Glutamatergic neuron (in vitro differentiated cells): ENCODE results near the gene AADACL4. TPM values are rescaled to one million over a fixed set of nuclear protein-coding genes. Genes with fewer than 3 reads are reported as not detected.

Source experiments
- DNase-seq: peaks from one replicate; pipeline ENCODE4 v3.0.0; 2022
- H3K27ac Mint-ChIP-seq: one replicate; pipeline ENCODE4 v1.8.0; 2020; ENCODE audit warnings: mild to moderate bottlenecking, mixed read lengths, inconsistent platforms; ENCODE audit not compliant: unreplicated experiment
- H3K27me3 Mint-ChIP-seq: one replicate; pipeline ENCODE4 v1.8.0; 2020; ENCODE audit warnings: mild to moderate bottlenecking, moderate library complexity, mixed read lengths, inconsistent platforms; ENCODE audit not compliant: unreplicated experiment
- H3K36me3 Mint-ChIP-seq: one replicate; pipeline ENCODE4 v1.8.0; 2020; ENCODE audit warnings: mild to moderate bottlenecking, mixed read lengths, inconsistent platforms; ENCODE audit not compliant: unreplicated experiment
- H3K4me1 Mint-ChIP-seq: one replicate; pipeline ENCODE4 v1.8.0; 2020; ENCODE audit warnings: mild to moderate bottlenecking, low read depth, mixed read lengths, inconsistent platforms; ENCODE audit not compliant: unreplicated experiment
- H3K4me3 Mint-ChIP-seq: one replicate; pipeline ENCODE4 v1.8.0; 2020; ENCODE audit warnings: mild to moderate bottlenecking, mixed read lengths, inconsistent platforms; ENCODE audit not compliant: unreplicated experiment
- H3K9me3 Mint-ChIP-seq: one replicate; pipeline ENCODE4 v1.8.0; 2020; ENCODE audit warnings: mild to moderate bottlenecking, moderate library complexity, mixed read lengths, inconsistent platforms; ENCODE audit not compliant: unreplicated experiment
- CTCF ChIP-seq: fragments of 200-600 bp; sonication (generic); IDR thresholded peaks from one replicate; pipeline ENCODE4 v1.5.0; 2021; ENCODE audit not compliant: partially characterized antibody, unreplicated experiment
- total RNA-seq: library from RNA; stranded (reverse); fragmentation: NEBNext Ultra II Directional; extraction: Animal tissue kit (Norgen Biotek cat#: 25700); gene quantifications from one replicate; pipeline ENCODE4 v1.2.1, GENCODE V29; 2021; ENCODE audit not compliant: unreplicated experiment

The AADACL4 gene
- total RNA-seq, 1 donor from 2014 or later: not detected

- H3K27ac Mint-ChIP-seq: no peak overlapping the region
- DNase-seq: no peak
- no peaks in the 10 kb centered on the region for H3K4me1 Mint-ChIP-seq
- H3K27me3 Mint-ChIP-seq: no peaks in the 10 kb centered on the region
- H3K9me3 Mint-ChIP-seq: no peaks in the 10 kb centered on the region
- TF ChIP-seq CTCF: no peak
- no peak overlapping the region for H3K4me3 Mint-ChIP-seq
- no peaks in the 10 kb centered on the region for H3K36me3 Mint-ChIP-seq
Measured at GRCh38 chr1:12714710-12715475, 71.0 kb downstream of the AADACL4 start.

GRCh38 chr1:12715896-12716437 is 72.1 kb downstream of the AADACL4 start, which contains the start of gene AADACL3:
Gene AADACL3 (plus strand): TSS chr1:12716110. CDS start chr1:12716177, 67 bp downstream.
- H3K4me3 Mint-ChIP-seq: no peak within 1 kb of the TSS
- no peaks in the 10 kb centered on the region for H3K27me3 Mint-ChIP-seq
- H3K4me1 Mint-ChIP-seq: no peaks in the 10 kb centered on the region
- no peaks in the 10 kb centered on the region for H3K9me3 Mint-ChIP-seq
- DNase-seq: no peak
- TF ChIP-seq CTCF: no peak
- H3K27ac Mint-ChIP-seq: no peak within 1 kb of the TSS
- H3K36me3 Mint-ChIP-seq: no peaks in the 10 kb centered on the region

Other genes starting within 250 kb of the AADACL4 start
- gene DHRS3, start 25.9 kb upstream of the AADACL4 start, total RNA-seq: not detected
- not detected for gene AADACL3, start 72.0 kb downstream of the AADACL4 start, total RNA-seq
- not detected for gene CFAP107, start 102.1 kb downstream of the AADACL4 start, total RNA-seq
- 0.54 TPM for gene PRAMEF12, start 129.7 kb downstream of the AADACL4 start, total RNA-seq
- gene PRAMEF1, start 147.3 kb downstream of the AADACL4 start, total RNA-seq: 0.44 TPM
- gene PRAMEF11, start 187.3 kb downstream of the AADACL4 start, total RNA-seq: not detected
- not detected for gene HNRNPCL1, start 204.6 kb downstream of the AADACL4 start, total RNA-seq
- not detected for gene PRAMEF2, start 213.0 kb downstream of the AADACL4 start, total RNA-seq
- gene PRAMEF4, start 242.1 kb downstream of the AADACL4 start, total RNA-seq: not detected